ENCODE results near the gene SNAI3. TPM values are rescaled to one million over a fixed set of nuclear protein-coding genes. Genes with fewer than 3 reads are reported as not detected.

The SNAI3 gene
- total and polyA plus RNA-seq, 2 of the 8 experiments (the other 6 are each of a cell fraction or from before 2014, with no cell fraction given) = 8.5 to 13.3 TPM

DNA sequence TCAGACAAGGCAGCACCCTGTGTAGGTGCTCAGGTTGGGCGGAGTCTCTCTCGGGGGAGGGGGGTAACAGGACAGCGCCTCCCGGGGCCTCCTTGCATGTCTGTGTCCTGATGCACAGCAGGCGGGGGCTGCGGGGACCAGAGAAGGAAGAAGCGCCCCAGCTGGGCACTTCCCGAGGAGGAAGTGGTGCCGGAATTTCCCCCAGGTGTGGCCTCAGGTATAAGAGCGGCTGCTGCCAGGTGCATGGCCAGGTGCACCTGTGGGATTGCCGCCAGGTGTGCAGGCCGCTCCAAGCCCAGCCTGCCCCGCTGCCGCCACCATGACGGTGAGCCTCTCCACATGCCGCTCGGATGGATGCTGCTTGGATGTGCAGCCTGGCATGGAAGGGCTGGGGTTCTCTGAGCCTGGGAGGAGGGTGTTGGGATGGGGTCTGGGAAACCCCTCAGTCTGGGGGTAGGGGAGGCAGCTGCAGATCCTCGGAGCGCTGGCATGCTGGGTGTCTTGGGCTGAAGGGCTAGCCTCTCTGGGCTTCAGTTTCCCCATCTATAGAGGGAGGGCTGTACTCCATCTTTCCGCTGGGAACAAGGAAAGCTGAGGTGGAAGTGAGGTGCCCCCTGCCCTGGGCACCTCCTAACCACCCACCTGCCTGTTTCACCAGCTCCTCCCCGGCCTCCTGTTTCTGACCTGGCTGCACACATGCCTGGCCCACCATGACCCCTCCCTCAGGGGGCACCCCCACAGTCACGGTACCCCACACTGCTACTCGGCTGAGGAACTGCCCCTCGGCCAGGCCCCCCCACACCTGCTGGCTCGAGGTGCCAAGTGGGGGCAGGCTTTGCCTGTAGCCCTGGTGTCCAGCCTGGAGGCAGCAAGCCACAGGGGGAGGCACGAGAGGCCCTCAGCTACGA lies 47.7 kb downstream of the SNAI3 start, which contains the start of gene IL17C (continued):
- TF ChIP-seq EP300 (IDR thresholded peaks at IDR 0.05; ENCODE audit: borderline replicate concordance in 1 of 2, low read depth in 2 of 2, low read length in 2 of 2) = peak in 1 of 2 experiments; percentile 45; a peak in 1 of 3 replicates
- TF ChIP-seq TCF12 (IDR thresholded peaks at IDR 0.05; ENCODE audit: low read depth, low read length) = peak; percentile 99

Data from H1 (cell line).